H9 (cell line): ENCODE data around the gene GPR153. TPM values are rescaled to one million over a fixed set of nuclear protein-coding genes. Genes with fewer than 3 reads are reported as not detected.

Experiments used
- DNase-seq: peaks from one replicate; pipeline ENCODE4 v3.0.0-alpha.2; 2017
- H2AFZ ChIP-seq: one replicate; pipeline ENCODE4 v1.6.1; 2013; ENCODE audit warnings: mild to moderate bottlenecking, low read length, control low read depth, moderate library complexity
- H2AK5ac ChIP-seq: 2 replicates; pipeline ENCODE4 v1.6.1; 2013; ENCODE audit warnings: low read length, control low read depth, mixed read lengths; ENCODE audit not compliant: insufficient read length
- H2BK120ac ChIP-seq: one replicate; pipeline ENCODE4 v1.6.1; 2013; ENCODE audit warnings: low read depth, mild to moderate bottlenecking, low read length, control low read depth, inconsistent platforms; ENCODE audit not compliant: poor library complexity, severe bottlenecking
- H2BK12ac ChIP-seq: 2 replicates; pipeline ENCODE4 v1.6.1; 2013; ENCODE audit warnings: low read length, control low read depth, mixed read lengths, low read depth; ENCODE audit not compliant: insufficient read length
- H2BK15ac ChIP-seq: 2 replicates; pipeline ENCODE4 v1.6.1; 2013; ENCODE audit warnings: low read depth, low read length, control low read depth
- H2BK20ac ChIP-seq: one replicate; pipeline ENCODE4 v1.6.1; 2013; ENCODE audit warnings: low read depth, mild to moderate bottlenecking, low read length, control low read depth, inconsistent platforms; ENCODE audit not compliant: poor library complexity, severe bottlenecking
- H2BK5ac ChIP-seq: 2 replicates; pipeline ENCODE4 v1.6.1; 2013; ENCODE audit warnings: low read length, control low read depth, mixed read lengths; ENCODE audit not compliant: insufficient read length
- H3K14ac ChIP-seq: 2 replicates; pipeline ENCODE4 v1.6.1; 2013; ENCODE audit warnings: low read length, control low read depth; ENCODE audit not compliant: insufficient read depth
- H3K18ac ChIP-seq: 2 replicates; pipeline ENCODE4 v1.6.1; 2013; ENCODE audit warnings: low read depth, mild to moderate bottlenecking, mixed read lengths, low read length, control low read depth; ENCODE audit not compliant: insufficient read length
- H3K23ac ChIP-seq: 2 replicates; pipeline ENCODE4 v1.6.1; 2013; ENCODE audit warnings: low read length, control low read depth, mixed read lengths, low read depth; ENCODE audit not compliant: insufficient read length
- H3K23me2 ChIP-seq: 2 replicates; pipeline ENCODE4 v1.6.1; 2013; ENCODE audit warnings: low read depth, mild to moderate bottlenecking, mixed read lengths, low read length, control low read depth; ENCODE audit not compliant: insufficient read length, poor library complexity, severe bottlenecking
- H3K27ac ChIP-seq: 2 replicates; pipeline ENCODE4 v1.5.1; 2013; ENCODE audit warnings: low read length, control low read depth, mixed read lengths, low read depth; ENCODE audit not compliant: insufficient read length
- H3K27me3 ChIP-seq: 2 replicates; pipeline ENCODE4 v1.6.1; 2013; ENCODE audit warnings: low read length, control low read depth, inconsistent platforms; ENCODE audit not compliant: insufficient read depth
- H3K4ac ChIP-seq: 2 replicates; pipeline ENCODE4 v1.6.1; 2013; ENCODE audit warnings: low read depth, mild to moderate bottlenecking, control low read depth, inconsistent platforms, low read length, moderate library complexity
- H3K4me1 ChIP-seq: 2 replicates; pipeline ENCODE4 v1.6.1; 2013; ENCODE audit warnings: low read length, control low read depth, inconsistent platforms; ENCODE audit not compliant: insufficient read depth
- H3K4me2 ChIP-seq: 2 replicates; pipeline ENCODE4 v1.6.1; 2013; ENCODE audit warnings: low read length, control low read depth, mixed read lengths; ENCODE audit not compliant: insufficient read length, insufficient read depth
- H3K56ac ChIP-seq: 2 replicates; pipeline ENCODE4 v1.6.1; 2013; ENCODE audit warnings: low read depth, mild to moderate bottlenecking, mixed read lengths, low read length, control low read depth; ENCODE audit not compliant: insufficient read length
- H3K79me1 ChIP-seq: 2 replicates; pipeline ENCODE4 v1.6.1; 2013; ENCODE audit warnings: low read depth, mild to moderate bottlenecking, moderate library complexity, low read length, control low read depth, inconsistent platforms; ENCODE audit not compliant: insufficient read depth, poor library complexity, severe bottlenecking
- H3K79me2 ChIP-seq: 2 replicates; pipeline ENCODE4 v1.6.1; 2013; ENCODE audit warnings: low read length, control low read depth, inconsistent platforms; ENCODE audit not compliant: insufficient read depth
- H3K9ac ChIP-seq: 2 replicates; pipeline ENCODE4 v1.6.1; 2013; ENCODE audit warnings: low read length, control low read depth, mixed read lengths; ENCODE audit not compliant: insufficient read length; ENCODE audit errors: extremely low read depth
- H3K9me3 ChIP-seq: one replicate; pipeline ENCODE4 v1.6.1; 2013; ENCODE audit warnings: low read depth, low read length, inconsistent platforms; ENCODE audit not compliant: control insufficient read depth
- H3T11ph ChIP-seq: one replicate; pipeline ENCODE4 v1.6.1; 2013; ENCODE audit warnings: mild to moderate bottlenecking, low read length, control low read depth, inconsistent platforms
- H4K20me1 ChIP-seq: one replicate; pipeline ENCODE4 v1.6.1; 2013; ENCODE audit not compliant: control insufficient read depth, insufficient read length, insufficient read depth
- H4K5ac ChIP-seq: 2 replicates; pipeline ENCODE4 v1.6.1; 2013; ENCODE audit warnings: low read depth, mild to moderate bottlenecking, mixed read lengths, low read length, control low read depth; ENCODE audit not compliant: insufficient read length
- H4K8ac ChIP-seq: replicated peaks from 2 replicates; pipeline ENCODE4 v1.6.1; 2013; ENCODE audit warnings: low read length, control low read depth, mixed read lengths, low read depth; ENCODE audit not compliant: insufficient read length
- H4K91ac ChIP-seq: 2 replicates; pipeline ENCODE4 v1.6.1; 2013; ENCODE audit warnings: low read depth, mild to moderate bottlenecking, moderate library complexity, mixed read lengths, low read length, control low read depth; ENCODE audit not compliant: insufficient read length
- H3K27ac Mint-ChIP-seq, 3 experiments: 2 replicates in 2 of 3; 3 replicates in 1 of 3; pipeline ENCODE4 v1.8.0; 2020 to 2021; ENCODE audit warnings: mixed read lengths in 3 of 3, mild to moderate bottlenecking in 1 of 3, moderate library complexity in 1 of 3
- H3K27me3 Mint-ChIP-seq: 2 replicates; pipeline ENCODE4 v1.8.0; 2021; ENCODE audit warnings: low read depth, mild to moderate bottlenecking, moderate library complexity, mixed read lengths
- H3K36me3 Mint-ChIP-seq, 3 experiments: 2 replicates in 2 of 3; 3 replicates in 1 of 3; pipeline ENCODE4 v1.8.0; 2020 to 2021; ENCODE audit warnings: low read depth in 3 of 3, mixed read lengths in 3 of 3; ENCODE audit not compliant: insufficient read depth in 1 of 3
- H3K4me1 Mint-ChIP-seq, 2 experiments: 2 replicates each; pipeline ENCODE4 v1.8.0; 2020; ENCODE audit warnings: mixed read lengths in 2 of 2
- H3K4me3 Mint-ChIP-seq, 2 experiments: 2 replicates in 1 of 2; 3 replicates in 1 of 2; pipeline ENCODE4 v1.8.0; 2020 to 2021; ENCODE audit warnings: mild to moderate bottlenecking in 2 of 2, mixed read lengths in 2 of 2, moderate library complexity in 1 of 2
- H3K9me3 Mint-ChIP-seq, 2 experiments: 2 replicates in 1 of 2; 3 replicates in 1 of 2; pipeline ENCODE4 v1.8.0; 2020; ENCODE audit warnings: mild to moderate bottlenecking in 2 of 2, mixed read lengths in 2 of 2, moderate library complexity in 1 of 2
- CTCF ChIP-seq: fragments of 200-600 bp; sonication (generic); conservative IDR thresholded peaks from 3 replicates; pipeline ENCODE4 v1.8.0; 2021; ENCODE audit warnings: antibody characterized with exemption, mild to moderate bottlenecking
- WGBS: extraction: QIAGEN DNeasy Blood & Tissue Kit; methylation state at CpG from one replicate; pipeline ENCODE4 v1.1.7; 2013; ENCODE audit warnings: missing lambda C conversion rate, low lambda C conversion rate, mixed read lengths; ENCODE audit not compliant: insufficient read length; ENCODE audit errors: extremely low coverage; 5-methylcytosine and 5-hydroxymethylcytosine counted together
- total RNA-seq: library from RNA; stranded (reverse); gene quantifications from 2 replicates; pipeline ENCODE4 v1.2.1, GENCODE V29; 2021

The GPR153 gene
- total RNA-seq, 1 experiment from 2014 or later, result 8.9 TPM

GRCh38 chr1:6270401-6270800 is 9.5 kb upstream of the GPR153 start:
- H3K27ac Mint-ChIP-seq, result no peak overlapping the region

More at GRCh38 chr1:6270401-6270800, 9.5 kb upstream of the GPR153 start:
- no peak overlapping the region for H2AK5ac ChIP-seq
- H3K4ac ChIP-seq, result no peak overlapping the region
- 0 out of 2 replicates have a peak, but pooled peaks cover 4% of the 10 kb centered on the region for H3K4me1 ChIP-seq
- WGBS, result no CpG with 5 or more reads among the region's 8 CpGs
- no peak overlapping the region for H3K18ac ChIP-seq
- no peaks in the 10 kb centered on the region for H3K23me2 ChIP-seq
- Mint-ChIP-seq H3K36me3 (no peaks in the 10 kb centered on the region), H3K27me3 (no peaks in the 10 kb centered on the region; the same call in 1 of the 2 replicates), H3K4me3 (no peak overlapping the region), H3K9me3 (no peaks in the 10 kb centered on the region), H3K4me1 (peaks cover 14 to 21% of the 10 kb centered on the region in 2 experiments)
- TF ChIP-seq CTCF, result no peak
- no peaks in the 10 kb centered on the region for H3K27me3 ChIP-seq
- no peak overlapping the region for H3T11ph ChIP-seq
- H4K8ac ChIP-seq, result no peak overlapping the region
- H2BK12ac ChIP-seq, result no peak overlapping the region
- H3K56ac ChIP-seq, result no peak overlapping the region
- no peak overlapping the region for H3K27ac ChIP-seq
- no peak overlapping the region for H4K91ac ChIP-seq
- no peak overlapping the region for H2BK15ac ChIP-seq
- H2BK5ac ChIP-seq, result no peak overlapping the region
- H2BK20ac ChIP-seq, result no peak overlapping the region
- H3K14ac ChIP-seq, result no peak overlapping the region
- H3K4me2 ChIP-seq, result no peak overlapping the region
- H3K79me1 ChIP-seq, result no peaks in the 10 kb centered on the region
- no peaks in the 10 kb centered on the region for H3K79me2 ChIP-seq
- H2AFZ ChIP-seq, result no peak overlapping the region
- H2BK120ac ChIP-seq, result no peak overlapping the region
- no peak for DNase-seq
- H3K9me3 ChIP-seq, result no peaks in the 10 kb centered on the region
- no peak overlapping the region for H3K9ac ChIP-seq
- H4K5ac ChIP-seq, result no peak overlapping the region
- H4K20me1 ChIP-seq, result no peaks in the 10 kb centered on the region
- H3K23ac ChIP-seq, result no peak overlapping the region
